Astrocyte of the hippocampus (primary cell): ENCODE measurements around the gene PLCH1.

Experiments
- DNase-seq: peaks from one replicate; pipeline ENCODE4 v3.0.0; 2011; ENCODE audit warnings: low read depth, low spot score

Gene PLCH1

DNA sequence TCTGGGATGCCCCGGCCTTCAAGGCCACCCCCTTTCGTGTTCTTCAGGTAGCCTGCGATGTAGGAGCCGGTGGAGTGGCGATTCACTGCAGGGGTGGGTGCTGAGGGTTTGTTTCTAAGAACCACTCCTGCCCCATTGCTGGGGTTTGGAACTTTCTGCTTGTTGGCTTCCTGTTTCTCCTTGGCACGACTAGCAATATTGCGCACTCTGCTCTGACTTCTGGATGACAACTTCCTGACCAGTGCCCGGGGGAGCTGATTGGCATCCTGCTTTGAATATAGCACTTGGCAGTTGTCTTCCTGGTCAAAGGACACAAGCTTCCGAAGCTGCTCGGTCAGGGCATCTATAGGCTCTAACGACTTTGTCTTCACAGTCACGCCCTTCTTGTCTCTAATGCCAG lies 263.8 kb downstream of the PLCH1 start:
- DNase-seq = no peak

DNA sequence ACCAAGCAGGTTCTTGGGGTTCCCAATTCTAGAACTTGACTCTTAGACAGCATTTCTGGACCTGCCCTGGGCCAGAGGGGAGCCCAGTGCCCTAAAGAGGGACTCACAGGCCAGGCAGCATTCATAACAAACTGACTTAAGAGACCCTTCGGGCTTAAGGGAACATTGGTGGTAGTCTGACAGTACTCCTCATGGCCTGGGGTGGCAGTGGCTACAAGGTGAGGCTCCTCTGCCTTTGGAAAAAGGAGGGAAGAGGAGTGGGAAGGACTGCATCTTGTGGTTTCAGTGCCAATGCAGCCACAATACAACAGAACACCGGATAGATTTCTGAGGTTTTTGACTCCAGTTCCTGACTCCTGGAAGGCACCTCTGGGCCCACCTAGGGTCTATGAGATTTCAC lies 279.2 kb downstream of the PLCH1 start:
- DNase-seq = no peak

DNA sequence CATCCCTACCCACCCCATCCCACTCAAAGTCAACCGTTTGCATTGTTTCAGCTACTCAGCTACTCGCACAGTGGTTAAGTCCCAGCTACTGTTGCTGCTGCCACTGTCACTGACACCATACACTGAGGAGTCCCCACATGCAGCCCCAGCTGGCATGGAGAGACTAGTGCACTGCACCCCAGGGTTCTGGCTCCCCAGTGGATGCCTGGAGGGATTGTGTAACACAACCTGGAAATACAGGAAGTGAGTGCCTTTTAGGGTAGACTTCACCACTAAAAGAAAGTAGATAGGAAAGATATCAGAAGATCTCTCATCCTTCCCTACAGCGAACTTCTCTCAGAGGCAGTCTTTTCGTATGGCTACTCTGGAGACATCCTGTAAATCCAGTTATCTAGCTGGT lies 282.2 kb downstream of the PLCH1 start:
- no peak for DNase-seq

DNA sequence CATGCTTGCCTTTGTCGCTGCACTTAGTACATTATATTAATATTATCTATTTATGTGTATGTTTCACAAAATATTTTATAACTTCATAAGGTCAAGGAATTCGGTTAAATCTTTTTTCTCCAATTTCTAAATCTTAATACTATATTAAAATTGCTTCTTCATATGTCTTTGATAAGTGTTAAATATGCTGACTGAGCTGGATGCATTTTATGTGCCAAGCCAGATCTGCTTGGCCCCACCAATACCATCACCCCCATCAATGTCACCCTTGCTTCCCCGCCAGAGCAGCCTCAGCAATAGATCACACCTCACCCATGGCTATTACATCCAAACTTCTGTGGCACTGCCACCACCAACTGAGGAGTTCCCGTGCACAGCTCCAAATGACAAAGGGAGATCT lies 287.3 kb downstream of the PLCH1 start:
- no peak for DNase-seq

DNA sequence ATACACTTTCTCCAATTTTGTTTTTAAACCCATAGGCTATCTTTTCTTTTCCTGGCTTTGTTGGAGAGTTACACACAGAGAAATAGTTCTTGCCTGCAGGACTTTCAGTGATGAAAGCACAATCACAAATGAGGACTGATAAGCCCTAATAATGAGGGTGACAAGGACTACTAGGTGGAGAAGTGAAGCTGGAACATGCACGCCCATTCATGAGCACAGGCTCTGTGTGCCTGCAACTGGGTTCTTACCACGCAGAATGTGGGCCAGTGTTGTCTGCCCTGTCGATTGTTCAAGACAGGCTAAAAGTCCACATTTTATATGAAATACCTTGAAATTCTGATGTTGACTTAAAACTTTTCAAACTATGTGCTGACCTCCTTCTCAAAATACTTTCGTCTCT lies 289.1 kb downstream of the PLCH1 start:
- DNase-seq = no peak

DNA sequence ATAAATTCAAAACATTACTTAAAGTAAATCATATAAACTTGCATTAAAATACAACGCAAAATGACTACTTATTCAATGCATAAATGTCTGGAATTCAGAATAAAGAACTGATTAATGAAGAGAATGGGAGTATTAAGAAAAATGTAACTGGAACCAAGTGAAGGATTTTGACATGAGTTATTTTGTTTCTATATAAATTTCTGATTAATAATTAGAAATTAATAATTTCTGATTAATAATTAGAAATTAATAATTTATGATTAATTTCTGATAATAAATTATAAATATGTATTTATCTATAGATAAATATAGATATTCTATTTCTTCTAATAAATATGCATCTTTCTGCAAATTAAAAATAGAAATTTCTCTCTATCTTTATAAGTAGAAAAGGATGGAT lies 291.4 kb downstream of the PLCH1 start:
- no peak for DNase-seq

DNA sequence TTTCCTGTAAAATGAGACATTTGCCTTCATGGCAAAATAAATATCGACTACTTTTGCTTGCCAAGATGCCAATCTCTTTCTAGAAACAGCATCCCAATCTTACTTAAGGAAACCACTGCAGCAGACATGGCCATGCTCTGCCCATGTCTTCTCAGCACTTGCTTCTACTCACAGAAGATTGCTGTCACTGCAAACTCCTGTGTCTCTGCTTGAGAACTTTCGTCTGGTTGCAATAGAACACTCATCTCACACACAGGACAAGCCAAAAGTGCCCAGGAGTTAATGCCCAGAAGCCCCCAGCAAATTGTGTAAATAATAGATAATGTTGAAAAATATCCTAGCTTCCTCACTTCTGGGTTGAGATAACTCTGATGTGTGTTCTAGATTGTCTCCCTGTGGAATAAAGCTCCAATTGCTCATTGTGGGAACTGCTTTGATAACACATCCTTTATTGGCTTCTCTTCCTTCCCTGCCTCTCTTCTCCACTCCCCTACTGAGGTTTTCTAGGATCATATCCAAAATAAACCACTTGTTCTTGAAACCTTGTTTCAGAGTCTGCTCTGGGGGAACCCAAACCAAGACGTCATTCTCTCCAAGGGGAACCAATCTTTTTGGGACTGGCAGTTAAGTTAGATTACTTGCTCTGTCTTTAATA lies 295.1 kb downstream of the PLCH1 start:
- peak; percentile 39 for DNase-seq

DNA sequence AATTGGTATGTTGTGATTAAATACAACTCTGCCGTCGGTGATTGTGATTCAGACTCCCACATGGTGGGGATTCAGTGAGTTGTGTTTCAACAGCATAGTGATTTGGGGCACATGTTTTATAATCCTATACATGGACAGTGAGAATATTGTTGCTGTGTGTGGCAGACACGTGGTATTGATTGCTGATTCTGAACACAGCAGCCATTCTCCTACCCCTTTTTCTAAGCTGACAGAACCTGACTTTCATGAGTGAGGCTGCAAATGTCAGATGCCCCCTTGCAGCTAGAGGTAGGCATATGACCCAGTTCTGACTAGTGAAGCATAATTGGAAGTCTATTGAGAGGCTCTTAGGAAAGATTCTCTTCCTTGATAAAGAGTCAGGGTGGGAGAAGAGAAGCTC lies 296.3 kb downstream of the PLCH1 start:
- DNase-seq = no peak

DNA sequence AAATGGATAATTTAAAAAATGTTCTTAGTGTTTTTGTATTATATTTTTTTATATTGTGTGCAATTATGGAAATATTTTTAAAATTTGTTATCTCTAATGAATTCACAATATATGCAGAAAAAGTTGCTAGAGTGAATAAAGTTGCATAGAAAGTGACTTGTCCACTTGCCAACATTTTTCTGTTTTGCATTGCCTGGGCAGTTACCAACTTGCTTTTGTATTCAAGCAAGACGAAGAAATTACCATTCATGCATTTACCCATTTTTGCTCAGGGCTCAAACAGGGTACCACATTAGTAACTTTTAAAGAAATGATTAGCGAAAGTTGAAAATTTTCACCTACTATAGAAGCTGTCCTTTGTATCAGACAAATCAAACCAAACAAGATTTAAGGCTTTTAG lies 298.5 kb downstream of the PLCH1 start:
- DNase-seq = no peak

DNA sequence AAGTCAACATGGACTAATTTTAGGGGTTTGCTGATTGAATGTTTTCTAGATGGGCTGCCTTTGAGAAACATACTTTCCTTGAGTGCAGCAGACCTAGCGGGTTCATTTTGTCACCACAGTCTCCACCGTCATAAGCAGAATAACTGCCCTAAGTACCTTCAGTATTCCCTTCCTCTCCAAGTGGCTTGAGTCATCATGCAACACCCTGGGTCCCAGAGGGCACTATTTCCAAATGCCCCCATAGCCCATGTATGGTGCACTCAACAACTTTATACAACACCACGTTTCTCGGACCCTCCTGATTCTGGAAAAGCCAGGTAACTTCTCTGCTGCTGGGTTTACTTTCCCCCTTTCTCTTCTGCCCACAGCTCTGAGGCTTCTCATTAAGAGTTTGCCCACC lies 300.1 kb downstream of the PLCH1 start:
- no peak for DNase-seq

DNA sequence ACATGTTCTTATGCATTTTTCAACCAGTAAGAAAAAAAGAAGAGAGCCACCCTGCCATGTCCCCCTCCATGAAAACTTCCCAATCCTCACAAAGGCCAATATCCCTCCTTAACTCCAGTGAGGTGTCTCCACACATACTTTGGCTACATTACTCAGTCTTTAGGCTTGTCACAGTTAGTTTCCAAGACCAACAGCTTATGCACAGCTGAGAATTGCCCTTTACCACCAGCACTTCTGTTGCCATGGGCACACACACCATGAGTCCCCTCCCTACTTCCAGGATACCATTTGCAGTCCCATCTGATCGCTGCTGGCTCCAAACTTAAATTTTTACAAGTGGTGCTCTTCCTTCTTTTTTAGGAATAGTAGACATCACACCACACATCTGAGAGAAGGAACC lies 301.1 kb downstream of the PLCH1 start:
- no peak for DNase-seq

DNA sequence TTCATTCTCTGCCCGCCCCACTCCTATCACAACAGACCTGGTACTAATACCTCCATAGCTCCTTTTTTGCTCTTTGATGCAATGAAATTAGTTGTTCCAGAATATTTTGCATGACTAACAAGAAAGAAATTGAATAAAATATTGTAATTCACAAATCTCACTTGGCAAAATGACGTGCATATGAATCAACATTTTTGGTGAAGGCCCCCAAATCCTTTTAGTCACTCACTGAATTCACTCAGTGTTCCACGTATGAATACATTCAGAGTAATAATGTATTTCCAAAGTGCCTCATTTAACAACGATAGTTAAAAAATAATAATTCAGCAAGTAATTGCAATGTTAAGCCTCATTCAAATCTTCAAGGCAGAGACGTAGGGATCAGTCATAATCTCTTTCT lies 302.8 kb downstream of the PLCH1 start:
- no peak for DNase-seq

DNA sequence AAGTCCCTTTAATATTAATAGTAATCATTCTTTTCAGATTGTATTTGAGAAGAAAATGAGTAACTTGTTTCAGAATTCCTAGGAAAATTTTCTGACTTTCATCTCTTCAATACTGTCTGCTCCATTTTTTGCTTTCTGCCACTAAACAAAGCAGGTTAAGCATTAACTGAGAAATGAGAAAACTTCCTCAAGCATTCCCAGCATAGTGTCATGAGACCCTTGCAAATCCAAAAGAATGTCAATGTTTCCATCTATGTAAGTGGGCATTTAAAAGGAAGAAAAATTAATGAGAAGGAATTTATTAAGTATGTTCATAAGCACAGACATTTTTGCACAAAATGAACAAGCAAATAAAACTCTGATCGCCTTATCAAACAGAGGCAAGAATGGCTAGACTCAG lies 303.4 kb downstream of the PLCH1 start:
- DNase-seq = no peak

DNA sequence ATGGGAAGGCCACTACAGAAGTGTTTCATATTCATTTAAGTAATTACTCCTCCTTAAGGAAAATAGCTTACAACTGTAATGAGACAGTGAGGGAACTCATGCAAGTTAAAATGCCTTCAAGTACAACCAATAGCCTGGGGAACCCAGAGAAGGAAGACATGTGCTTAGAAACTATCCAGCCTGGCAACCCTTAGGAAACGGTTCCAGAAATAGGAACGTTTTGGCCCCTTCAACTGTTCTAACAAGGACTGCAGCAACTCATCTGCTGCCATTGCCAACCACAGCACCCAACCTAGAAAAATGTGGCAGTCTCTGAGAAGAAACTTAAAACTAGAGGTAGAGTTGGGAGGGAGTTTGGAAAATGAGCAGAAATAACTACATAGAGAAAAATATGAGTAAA lies 303.8 kb downstream of the PLCH1 start:
- no peak for DNase-seq

DNA sequence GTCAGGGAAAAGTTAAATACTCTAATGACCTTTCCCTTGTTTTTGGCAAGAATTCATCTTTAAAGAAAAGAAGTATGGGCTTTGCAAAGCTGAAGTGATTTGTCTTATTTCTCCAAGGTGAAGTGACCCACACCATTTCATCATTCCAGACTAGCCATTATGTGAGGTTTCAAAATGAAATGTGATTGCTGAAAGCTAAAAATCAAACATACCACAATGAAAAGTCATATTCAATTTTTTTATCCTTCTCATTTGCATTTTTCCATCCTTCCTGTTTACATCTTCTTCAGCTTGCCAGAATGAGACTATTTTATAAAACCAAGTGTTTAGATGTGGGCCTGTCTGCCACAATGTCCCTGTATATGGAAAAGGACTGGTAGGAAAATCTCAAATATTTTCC lies 309.1 kb downstream of the PLCH1 start:
- DNase-seq = no peak

DNA sequence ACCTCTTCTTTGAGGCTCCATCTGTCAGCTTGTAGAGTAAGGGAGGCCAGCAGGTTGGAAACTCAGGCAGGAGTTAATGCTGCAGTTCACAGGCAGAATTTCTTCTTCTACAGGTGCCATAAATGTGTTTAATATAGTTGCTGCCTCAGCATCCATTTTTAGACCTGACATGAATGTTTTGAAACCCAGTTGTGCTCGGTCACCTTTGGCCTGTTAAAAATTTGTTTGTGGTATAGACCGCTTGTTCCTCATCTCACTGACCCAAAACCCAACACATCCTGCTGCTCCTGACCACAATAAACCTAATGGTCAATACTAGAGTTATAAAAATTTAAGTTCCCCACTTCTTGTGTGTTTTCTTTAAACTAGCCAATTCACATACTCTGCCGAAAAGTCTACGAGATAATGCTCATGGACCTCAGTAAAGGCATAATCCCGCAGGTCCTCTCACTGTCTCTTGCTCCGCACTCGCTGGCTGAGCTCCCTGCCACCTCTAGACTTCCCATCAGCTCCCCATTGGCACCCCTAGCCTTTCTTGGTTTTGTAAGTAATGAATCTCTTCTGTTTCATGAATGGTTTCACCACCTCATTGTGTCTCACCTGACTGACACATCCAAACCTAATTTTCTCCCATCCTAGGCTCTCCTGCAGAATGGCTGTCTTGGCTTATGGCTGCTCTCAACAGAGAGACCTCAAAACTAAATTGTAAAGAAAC lies 312.9 kb downstream of the PLCH1 start:
- no peak for DNase-seq

DNA sequence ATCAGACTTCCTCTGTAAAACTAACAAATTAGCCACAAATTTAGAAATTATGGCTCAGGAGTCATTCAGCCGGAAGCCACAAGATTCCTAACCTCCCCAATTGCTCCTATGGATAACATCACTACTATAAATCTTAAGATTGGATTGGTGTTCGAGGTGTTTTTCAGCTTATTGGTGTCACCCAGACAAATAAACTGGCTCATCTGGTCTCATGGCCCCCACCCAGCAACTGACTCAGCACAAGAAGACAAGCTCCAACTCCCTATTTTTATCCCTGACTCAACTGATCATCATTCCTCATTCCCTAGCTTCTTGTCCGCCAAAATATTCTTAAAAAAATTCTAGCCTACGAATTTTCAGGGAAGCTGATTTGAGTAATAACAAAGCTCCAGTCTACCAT lies 316.3 kb downstream of the PLCH1 start:
- no peak for DNase-seq

DNA sequence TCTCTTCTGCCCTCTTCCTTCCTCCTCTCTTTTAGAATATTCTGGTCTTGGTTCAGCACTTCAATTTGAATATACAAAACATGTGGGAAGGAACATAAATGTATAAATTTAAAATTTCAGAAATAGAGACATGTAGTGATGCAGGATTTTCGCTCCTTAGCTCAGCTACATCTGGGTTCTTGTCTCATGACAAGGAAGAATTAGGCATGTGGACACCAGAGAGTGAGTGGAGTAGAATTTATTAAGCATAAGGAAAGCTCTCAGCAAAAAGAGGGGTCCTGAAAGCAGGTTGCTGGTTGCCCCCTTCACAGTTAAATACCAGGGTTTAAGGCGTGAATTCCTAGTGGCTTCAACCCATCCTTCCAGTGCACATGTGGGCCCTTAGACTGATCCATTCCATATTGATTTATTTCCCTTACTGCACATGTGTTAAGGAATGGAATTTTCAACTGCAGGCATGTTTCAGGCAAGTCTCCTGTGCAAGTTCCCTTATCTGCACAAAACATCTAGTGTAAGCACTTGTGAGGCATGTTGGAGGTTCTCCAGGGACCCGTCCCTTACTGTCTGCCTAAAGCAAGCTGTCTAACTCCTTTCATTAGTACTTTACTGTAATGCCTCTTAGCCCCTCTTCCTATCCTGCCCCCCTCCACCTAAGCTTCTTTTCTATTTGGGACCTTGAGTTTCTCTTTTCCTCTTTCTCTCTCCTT lies 318.2 kb downstream of the PLCH1 start:
- DNase-seq = no peak

DNA sequence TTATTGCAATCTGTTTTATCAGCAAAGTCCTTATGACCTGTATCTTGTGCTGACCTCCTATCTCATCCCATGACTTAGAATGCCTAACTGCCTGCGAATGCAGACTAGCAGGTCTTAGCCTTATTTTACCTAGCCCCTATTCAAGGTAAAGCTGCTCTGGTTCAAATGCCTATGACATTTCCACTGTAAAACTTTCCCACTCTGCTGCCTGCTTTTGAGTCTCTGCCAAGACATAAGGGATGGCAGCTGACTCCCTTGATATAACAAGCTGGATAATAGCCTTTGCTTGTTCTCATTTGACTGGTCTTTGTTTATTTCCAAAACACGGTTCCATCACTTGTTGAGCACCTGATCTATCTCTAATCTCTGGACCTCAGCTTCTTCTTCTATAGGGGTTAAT lies 319.5 kb downstream of the PLCH1 start:
- no peak for DNase-seq

DNA sequence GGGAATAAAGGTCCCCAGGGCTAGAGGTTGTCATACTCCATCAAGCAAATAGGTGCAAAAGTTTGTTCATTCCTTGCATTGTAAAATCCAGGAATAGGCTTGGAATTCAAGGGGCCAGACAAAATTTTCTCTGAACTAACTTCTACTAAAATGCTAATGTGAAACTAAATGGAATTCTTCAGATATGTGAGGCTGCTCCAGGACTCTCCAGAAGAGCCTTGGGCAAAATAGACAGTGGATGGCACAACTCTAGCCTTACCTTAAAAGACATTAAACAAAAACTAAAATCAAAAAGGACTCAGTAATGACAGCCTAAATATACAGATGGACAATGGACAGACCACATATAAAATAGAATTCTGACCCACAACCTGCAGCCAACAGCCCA lies 320.6 kb downstream of the PLCH1 start:
- DNase-seq = no peak

DNA sequence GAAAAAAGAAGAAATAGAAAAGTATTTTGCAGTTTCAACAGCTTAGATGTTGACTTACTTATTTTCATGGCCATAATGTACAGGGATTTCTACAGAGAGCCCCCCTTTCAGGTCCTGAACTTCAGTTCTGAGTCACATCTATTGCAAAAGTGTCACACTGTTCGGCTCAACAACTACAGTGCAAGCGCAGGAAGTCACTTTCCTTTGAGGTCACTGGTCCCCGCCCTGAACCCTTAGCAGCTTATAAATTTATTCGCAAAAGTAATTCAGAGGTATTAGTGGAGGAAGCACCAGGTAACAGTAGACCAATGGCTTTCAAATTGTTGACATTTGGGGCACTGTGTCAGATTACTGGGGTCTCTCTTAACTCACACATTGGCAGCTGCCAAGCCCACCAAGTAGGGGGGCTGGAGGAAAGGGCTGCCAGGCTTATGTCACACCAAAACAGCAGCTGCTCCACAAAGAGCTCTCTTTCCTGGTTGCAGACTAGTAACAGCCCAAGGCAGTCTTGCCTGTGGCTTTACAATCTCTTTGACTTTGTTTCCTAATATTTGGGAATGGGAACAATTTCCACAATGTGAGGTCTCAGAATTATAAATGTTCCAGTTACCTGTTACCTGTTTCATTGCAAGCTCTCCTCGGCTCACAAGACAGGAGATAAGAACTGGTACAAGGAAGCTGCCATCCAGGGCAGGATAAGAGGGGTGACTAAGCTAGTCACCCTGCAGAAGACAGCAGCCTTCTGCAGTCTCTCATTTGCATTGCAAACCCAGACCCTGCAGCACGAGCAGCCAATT lies 321.1 kb downstream of the PLCH1 start:
- no peak for DNase-seq

DNA sequence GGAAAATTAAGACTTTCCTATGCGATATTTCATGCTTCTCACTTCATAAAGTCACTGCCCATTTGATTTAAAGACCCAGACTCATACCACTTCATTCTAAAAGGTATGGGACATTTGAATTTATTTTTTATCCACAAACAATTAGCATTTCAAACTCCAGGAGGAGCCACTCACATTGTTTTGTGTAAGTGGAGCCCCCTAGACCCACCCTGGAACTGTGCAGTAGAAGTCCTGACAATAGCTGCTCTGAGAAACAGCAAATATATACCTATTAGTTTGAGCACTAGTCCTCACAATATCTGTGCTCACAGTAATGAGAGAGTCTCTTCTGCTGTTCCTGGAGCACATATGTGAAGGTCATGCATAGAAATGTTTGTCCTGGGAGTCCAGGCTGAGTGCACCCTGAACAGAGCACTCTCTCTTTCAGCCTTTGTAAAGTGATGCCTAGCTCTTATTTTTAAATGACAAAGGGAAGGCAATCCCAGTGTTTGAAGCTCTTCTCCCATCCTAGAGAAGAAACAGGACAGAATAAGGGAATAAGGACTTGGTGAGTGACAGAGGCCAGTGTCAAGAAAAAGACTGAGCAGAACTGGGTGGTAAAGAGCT lies 323.9 kb downstream of the PLCH1 start:
- no peak for DNase-seq
